ENCODE data around the gene FBN1.

DNA sequence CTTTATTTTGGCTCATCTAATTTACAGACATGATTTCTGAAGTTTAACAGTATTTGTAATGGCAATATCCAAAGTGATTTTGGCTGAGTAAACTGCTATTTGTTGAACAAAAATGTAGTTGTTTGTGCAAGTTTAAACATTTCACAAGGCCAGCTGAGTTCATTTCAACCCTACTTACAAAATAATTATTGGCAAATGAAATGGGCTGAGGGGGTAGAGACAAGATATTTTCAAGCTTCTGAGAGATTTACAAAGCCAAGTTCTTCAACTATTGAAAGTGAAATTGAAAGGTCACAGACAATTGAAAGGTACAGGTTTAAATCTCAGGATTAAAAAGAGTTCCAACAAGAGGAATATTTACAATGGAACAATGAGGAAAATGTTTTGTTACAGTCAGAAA, 237.2 kb downstream of the FBN1 start:
- TF ChIP-seq, protein P1, sequence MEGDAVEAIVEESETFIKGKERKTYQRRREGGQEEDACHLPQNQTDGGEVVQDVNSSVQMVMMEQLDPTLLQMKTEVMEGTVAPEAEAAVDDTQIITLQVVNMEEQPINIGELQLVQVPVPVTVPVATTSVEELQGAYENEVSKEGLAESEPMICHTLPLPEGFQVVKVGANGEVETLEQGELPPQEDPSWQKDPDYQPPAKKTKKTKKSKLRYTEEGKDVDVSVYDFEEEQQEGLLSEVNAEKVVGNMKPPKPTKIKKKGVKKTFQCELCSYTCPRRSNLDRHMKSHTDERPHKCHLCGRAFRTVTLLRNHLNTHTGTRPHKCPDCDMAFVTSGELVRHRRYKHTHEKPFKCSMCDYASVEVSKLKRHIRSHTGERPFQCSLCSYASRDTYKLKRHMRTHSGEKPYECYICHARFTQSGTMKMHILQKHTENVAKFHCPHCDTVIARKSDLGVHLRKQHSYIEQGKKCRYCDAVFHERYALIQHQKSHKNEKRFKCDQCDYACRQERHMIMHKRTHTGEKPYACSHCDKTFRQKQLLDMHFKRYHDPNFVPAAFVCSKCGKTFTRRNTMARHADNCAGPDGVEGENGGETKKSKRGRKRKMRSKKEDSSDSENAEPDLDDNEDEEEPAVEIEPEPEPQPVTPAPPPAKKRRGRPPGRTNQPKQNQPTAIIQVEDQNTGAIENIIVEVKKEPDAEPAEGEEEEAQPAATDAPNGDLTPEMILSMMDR (IDR thresholded peaks at IDR 0.05), result no peak
- no peak for TF ChIP-seq POLR2A (IDR thresholded peaks at IDR 0.05)
- no peak for TF ChIP-seq POLR2AphosphoS5 (IDR thresholded peaks at IDR 0.05; ENCODE audit: insufficient read depth in 1 of 2, low read depth in 1 of 2)

All from vagina (tissue), 2 donors.